NB4 (cell line): ENCODE measurements around the gene CD70.
"Not testable (repeated sequence)": the region's sequence is repeated elsewhere in the genome, so short reads cannot be mapped to it uniquely, and the experiment has no call there.

ENCODE experiments used
- DNase-seq: peaks from one replicate; pipeline ENCODE4 v3.0.0; 2010; ENCODE audit warnings: low read depth
- H3K4me3 ChIP-seq: one replicate; pipeline ENCODE4 v1.5.1; 2011; ENCODE audit warnings: mild to moderate bottlenecking, low read depth, low read length, moderate library complexity
- MYC ChIP-seq: IDR thresholded peaks from 2 replicates; pipeline ENCODE4 v1.6.1; 2011; ENCODE audit warnings: low read depth, low read length
- POLR2A ChIP-seq: IDR thresholded peaks from 2 replicates; pipeline ENCODE4 v1.6.1; 2011; ENCODE audit warnings: mild to moderate bottlenecking; ENCODE audit not compliant: insufficient read length; ENCODE audit errors: extremely low read depth
- TF ChIP-seq, protein P1 (sequence below): IDR thresholded peaks from one replicate; pipeline ENCODE4 v1.5.1; 2012; ENCODE audit warnings: low read depth, low read length
- TF ChIP-seq, protein P2 (sequence below): IDR thresholded peaks from 2 replicates; pipeline ENCODE4 v1.6.1; 2011; ENCODE audit warnings: low read depth, low read length

CD70 gene

DNA sequence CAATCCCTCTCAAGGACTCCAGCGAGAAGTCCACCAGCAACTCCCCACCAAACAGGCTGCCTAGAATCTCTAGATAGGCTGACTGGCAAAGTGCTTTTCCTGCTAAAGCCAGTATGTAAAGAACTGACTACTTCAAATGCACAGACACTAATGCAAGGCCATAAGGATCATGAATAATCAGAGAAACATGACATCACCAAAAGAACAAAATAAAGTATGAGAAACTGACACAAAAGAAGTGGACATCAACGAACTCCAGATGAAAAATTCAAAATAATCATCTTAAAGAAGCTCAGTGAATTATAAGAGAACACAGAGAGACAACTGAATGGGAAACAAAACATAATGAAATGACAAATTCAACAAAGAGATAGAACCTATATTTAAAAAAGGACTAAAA lies 26.4 kb upstream of the CD70 start:
- DNase-seq = no peak
- no peak for TF ChIP-seq POLR2A
- TF ChIP-seq, protein P1, sequence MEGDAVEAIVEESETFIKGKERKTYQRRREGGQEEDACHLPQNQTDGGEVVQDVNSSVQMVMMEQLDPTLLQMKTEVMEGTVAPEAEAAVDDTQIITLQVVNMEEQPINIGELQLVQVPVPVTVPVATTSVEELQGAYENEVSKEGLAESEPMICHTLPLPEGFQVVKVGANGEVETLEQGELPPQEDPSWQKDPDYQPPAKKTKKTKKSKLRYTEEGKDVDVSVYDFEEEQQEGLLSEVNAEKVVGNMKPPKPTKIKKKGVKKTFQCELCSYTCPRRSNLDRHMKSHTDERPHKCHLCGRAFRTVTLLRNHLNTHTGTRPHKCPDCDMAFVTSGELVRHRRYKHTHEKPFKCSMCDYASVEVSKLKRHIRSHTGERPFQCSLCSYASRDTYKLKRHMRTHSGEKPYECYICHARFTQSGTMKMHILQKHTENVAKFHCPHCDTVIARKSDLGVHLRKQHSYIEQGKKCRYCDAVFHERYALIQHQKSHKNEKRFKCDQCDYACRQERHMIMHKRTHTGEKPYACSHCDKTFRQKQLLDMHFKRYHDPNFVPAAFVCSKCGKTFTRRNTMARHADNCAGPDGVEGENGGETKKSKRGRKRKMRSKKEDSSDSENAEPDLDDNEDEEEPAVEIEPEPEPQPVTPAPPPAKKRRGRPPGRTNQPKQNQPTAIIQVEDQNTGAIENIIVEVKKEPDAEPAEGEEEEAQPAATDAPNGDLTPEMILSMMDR = no peak
- no peak for TF ChIP-seq MYC
- TF ChIP-seq, protein P2, sequence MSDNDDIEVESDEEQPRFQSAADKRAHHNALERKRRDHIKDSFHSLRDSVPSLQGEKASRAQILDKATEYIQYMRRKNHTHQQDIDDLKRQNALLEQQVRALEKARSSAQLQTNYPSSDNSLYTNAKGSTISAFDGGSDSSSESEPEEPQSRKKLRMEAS = no peak
- H3K4me3 ChIP-seq = no peak overlapping the region

DNA sequence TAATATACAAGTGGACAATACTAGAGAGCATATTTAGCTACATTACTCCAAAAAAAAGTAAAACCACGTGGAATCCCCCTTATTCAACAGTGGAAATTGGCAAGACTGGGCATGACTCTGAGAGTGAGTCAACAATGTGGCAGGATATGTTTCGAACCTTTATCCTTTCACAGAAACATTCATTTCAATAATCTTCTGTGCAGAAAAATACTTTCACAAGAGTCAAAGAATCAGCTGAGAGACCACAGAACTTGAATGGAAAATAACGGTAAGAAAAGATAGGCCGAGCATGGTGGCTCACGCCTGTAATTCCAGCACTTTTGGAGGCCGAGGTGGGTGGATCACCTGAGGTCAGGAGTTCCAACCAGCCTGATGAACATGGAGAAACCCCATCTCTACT lies 25.1 kb upstream of the CD70 start:
- no peak for DNase-seq
- H3K4me3 ChIP-seq = no peak overlapping the region
- TF ChIP-seq, protein P2 = no peak

DNA sequence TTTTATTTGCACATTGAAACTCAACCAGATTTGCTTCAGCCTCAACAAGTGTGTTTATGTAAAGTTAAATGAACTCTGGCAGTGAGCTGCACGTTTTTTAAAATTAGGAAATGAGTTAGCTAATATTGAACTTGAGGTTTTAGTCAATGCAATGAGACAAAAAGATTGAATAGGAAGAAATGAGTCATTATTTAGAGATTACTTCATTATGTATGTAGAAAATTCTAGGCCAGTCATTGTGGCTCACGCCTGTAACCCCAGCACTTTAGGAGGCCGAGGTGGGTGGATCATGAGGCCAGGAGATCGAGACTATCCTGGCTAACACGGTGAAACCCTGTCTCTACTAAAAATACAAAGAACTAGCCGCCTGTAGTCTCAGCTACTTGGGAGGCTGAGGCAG lies 22.8 kb upstream of the CD70 start:
- DNase-seq = no peak
- TF ChIP-seq POLR2A (no peak), MYC (no peak)
- TF ChIP-seq, protein P1 = no peak
- TF ChIP-seq, protein P2 = no peak
- H3K4me3 ChIP-seq = no peak overlapping the region

DNA sequence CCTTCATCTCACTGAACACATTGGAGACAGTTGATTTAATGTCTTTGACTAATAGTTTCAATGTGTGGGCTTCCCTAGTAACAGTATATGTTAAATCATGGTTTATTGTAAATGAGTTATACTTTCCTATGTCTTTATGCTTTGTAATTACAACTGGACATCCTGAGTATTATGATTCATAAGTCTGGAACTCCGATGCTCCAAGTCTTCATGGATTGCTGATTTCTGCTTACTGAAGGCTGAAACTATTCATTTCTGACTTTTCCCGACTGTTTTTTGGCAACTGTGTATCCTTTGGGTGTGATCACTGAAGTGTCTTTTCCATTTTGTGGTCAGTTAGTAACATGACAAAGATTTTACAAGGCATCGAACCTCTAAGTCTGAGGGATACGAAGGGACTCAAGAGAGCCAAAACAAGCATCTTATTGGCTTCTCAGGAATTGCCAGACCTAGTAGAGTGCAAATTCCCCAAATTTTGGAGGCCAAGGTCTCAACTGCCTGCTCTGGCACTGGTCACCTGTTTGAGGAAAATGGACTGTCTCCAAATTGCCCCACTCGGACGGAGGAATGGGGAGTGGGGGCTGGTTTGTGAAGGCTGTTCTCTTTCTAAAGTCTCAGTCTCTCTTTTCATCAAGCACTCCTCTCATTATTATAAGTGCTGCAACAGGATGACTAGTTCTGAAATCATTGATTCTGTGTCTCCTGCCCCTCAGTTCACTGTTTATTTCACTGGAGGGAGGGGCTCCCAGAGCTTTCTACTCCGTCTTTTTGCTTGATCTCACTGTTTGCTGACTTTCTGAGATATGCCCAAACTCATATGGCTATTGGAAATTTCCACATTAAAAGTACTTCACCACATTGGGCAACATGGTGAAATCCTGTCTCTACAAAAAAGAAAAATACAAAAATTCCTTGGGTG lies 20.2 kb upstream of the CD70 start:
- TF ChIP-seq MYC = no peak
- TF ChIP-seq, protein P2 = no peak
- TF ChIP-seq, protein P1 = no peak
- TF ChIP-seq POLR2A = no peak
- DNase-seq = no peak
- no peak overlapping the region for H3K4me3 ChIP-seq

DNA sequence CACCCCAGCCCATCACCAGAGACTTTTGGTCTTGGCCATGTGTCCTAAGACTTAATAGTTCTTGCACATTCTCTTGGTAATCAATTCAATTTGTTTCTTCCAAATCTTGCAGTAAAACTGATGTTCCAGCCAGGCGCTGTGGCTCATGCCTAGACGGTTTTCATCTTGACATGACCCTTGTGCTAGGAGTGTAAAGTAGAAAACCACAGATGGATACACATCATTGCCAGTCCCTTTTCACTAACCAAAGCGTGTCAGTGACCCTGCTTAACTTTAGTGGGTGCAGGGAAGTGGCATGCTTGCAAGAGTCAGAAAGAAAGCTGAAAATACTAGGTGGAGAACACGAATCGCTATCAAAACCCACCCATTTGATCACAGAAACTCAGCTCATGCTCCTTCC lies 18.0 kb upstream of the CD70 start:
- DNase-seq = no peak

DNA sequence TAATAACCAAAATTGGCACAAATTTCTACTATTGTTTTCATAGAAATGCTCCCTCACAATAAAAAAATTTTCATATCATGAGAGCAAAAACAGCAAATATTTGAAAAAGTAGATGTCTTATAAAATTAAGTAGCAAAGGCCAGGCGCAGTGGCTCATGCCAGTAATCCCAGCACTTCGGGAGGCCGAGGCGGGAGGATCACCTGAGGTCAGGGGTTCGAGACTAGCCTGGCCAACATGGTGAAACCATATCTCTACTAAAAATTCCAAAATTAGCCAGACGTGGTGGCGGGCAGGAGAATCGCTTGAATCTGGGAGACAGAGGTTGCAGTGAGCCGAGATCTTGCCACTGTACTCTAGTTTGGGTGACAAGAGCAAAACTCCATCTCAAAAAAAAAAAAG lies 17.2 kb upstream of the CD70 start:
- H3K4me3 ChIP-seq, DNase-seq: not testable (repeated sequence)

More for the DNA sequence above, 18.0 kb upstream of the CD70 start:
- no peak overlapping the region for H3K4me3 ChIP-seq
- no peak for TF ChIP-seq MYC
- TF ChIP-seq POLR2A = no peak
- TF ChIP-seq, protein P2 = no peak
- TF ChIP-seq, protein P1 = no peak

DNA sequence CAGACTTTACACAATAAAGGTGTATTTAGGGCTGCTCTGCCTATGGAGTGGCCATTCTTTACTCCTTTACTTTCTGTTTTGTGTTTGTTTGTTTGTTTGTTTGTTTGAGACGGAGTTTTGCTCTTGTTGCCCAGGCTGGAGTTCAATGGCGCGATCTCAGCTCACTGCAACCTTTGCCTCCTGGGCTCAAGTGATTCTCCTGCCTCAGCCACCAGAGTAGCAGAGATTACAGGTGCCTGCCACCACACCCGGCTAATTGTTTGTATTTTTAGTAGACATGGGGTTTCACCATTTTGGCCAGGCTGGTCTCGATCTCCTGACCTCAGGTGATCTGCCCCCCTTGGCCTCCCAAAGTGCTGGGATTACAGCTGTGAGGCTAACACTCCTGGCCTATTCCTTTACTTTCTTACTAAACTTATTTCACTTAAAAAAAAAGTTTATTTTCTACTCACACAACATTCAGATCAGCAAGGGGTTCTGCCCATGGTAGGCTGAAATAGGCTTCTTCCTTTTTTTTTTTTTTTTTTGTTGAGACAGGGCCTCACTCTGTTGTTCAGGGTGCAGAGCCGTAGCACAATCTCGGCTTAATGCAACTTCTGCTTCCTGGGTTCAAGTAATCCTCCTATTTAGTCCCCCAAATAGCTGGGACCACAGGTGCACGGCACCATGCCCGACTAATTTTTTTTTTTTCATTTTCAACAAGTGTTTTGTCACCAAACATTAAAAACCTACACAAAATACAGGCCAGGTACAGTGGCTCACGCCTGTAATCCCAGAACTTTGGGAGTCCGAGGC lies 15.5 kb upstream of the CD70 start:
- not testable (repeated sequence) for H3K4me3 ChIP-seq, DNase-seq
